Ishikawa (cell line): ENCODE data around the gene APOL6.

Source experiments
- CEBPB ChIP-seq: IDR thresholded peaks from 2 replicates; pipeline ENCODE4 v1.6.1; 2012
- CREB1 ChIP-seq: IDR thresholded peaks from 2 replicates; pipeline ENCODE4 v1.6.1; 2012; ENCODE audit warnings: low read depth
- EGR1 ChIP-seq: IDR thresholded peaks from 2 replicates; pipeline ENCODE4 v1.6.1; 2012
- EP300 ChIP-seq: IDR thresholded peaks from 2 replicates; pipeline ENCODE4 v1.6.1; 2012; ENCODE audit warnings: borderline replicate concordance
- FOXM1 ChIP-seq: IDR thresholded peaks from 2 replicates; pipeline ENCODE4 v1.6.1; 2012; ENCODE audit warnings: low read depth, borderline replicate concordance
- MAX ChIP-seq: IDR thresholded peaks from 2 replicates; pipeline ENCODE4 v1.6.1; 2012
- NFIC ChIP-seq: IDR thresholded peaks from 2 replicates; pipeline ENCODE4 v1.6.1; 2012
- RAD21 ChIP-seq: IDR thresholded peaks from 2 replicates; pipeline ENCODE4 v1.6.1; 2012; ENCODE audit warnings: low read depth
- REST ChIP-seq: IDR thresholded peaks from 2 replicates; pipeline ENCODE4 v1.6.1; 2012; ENCODE audit warnings: low read depth, mild to moderate bottlenecking
- TAF1 ChIP-seq: IDR thresholded peaks from 2 replicates; pipeline ENCODE4 v1.6.1; 2012; ENCODE audit warnings: low read depth, mild to moderate bottlenecking
- TCF12 ChIP-seq: IDR thresholded peaks from 2 replicates; pipeline ENCODE4 v1.6.1; 2012; ENCODE audit warnings: low read depth
- TEAD4 ChIP-seq: IDR thresholded peaks from 2 replicates; pipeline ENCODE4 v1.6.1; 2012
- USF1 ChIP-seq: IDR thresholded peaks from 2 replicates; pipeline ENCODE4 v1.6.1; 2012
- YY1 ChIP-seq: IDR thresholded peaks from 2 replicates; pipeline ENCODE4 v1.6.1; 2012; ENCODE audit warnings: low read depth
- ZBTB7A ChIP-seq: IDR thresholded peaks from 2 replicates; pipeline ENCODE4 v1.6.1; 2012; ENCODE audit warnings: low read depth

The APOL6 gene

GRCh38 chr22:35712672-35713071 is 64.4 kb downstream of the APOL6 start:
- no peak for TF ChIP-seq TCF12
- TF ChIP-seq YY1, result peak; percentile 66
- peak; percentile 39; the same call in 1 of the 2 replicates for TF ChIP-seq RAD21
- no peak for TF ChIP-seq CEBPB

GRCh38 chr22:35717572-35717971 is 69.3 kb downstream of the APOL6 start, which contains the start of gene APOL5:
Gene APOL5, plus strand, starts transcription at chr22:35717872. Its CDS starts 0 bp downstream, at chr22:35717872.
- no peak for TF ChIP-seq YY1
- no peak for TF ChIP-seq CEBPB
- no peak for TF ChIP-seq NFIC
- no peak for TF ChIP-seq TEAD4
- TF ChIP-seq TCF12, result no peak
- no peak for TF ChIP-seq FOXM1
- TF ChIP-seq RAD21, result no peak
- no peak for TF ChIP-seq CREB1
- no peak for TF ChIP-seq ZBTB7A
- no peak for TF ChIP-seq REST
- no peak for TF ChIP-seq TAF1
- no peak for TF ChIP-seq EP300
- TF ChIP-seq EGR1, result no peak
- TF ChIP-seq MAX, result no peak
- no peak for TF ChIP-seq USF1
